K562 (cell line): ENCODE results near the gene TRIP12. TPM values are rescaled to one million over a fixed set of nuclear protein-coding genes. Genes with fewer than 3 reads are reported as not detected.

Experiments
- ATAC-seq: fragments of 200-7000 bp; cut with Tn5 transposase; 3 replicates; pipeline ENCODE4 v1.9.1; 2020; ENCODE audit warnings: moderate library complexity
- BruUV-seq: library from RNA; stranded (reverse); fragments of 400-500 nt; replicated peaks from 2 replicates; lab custom pipeline; 2021; lab: Mats Ljungman, UMichigan
- CTCF ChIA-PET: fragments of 300-600 bp; formaldehyde crosslinking; extraction: SDS; loops from one replicate; lab custom pipeline; 2021; ENCODE audit warnings: low intra/inter-chr PET ratio; lab: Yijun Ruan, JAX
- POLR2A ChIA-PET: fragments of 300-600, 350-650 bp; sonication (Branson Sonifier 250); formaldehyde crosslinking; extraction: SDS; loops from one replicate; lab custom pipeline; 2021; ENCODE audit warnings: antibody characterized with exemption, inconsistent platforms; lab: Yijun Ruan, JAX
- DNase-seq, 4 experiments: peaks; one replicate each; pipeline versions ENCODE4 v3.0.0 to v3.0.0-alpha.2; 2011 to 2018; ENCODE audit warnings: low spot score in 3 of 4, mixed read lengths in 3 of 4; ENCODE audit errors: extremely low read depth in 1 of 4
- FAIRE-seq: peaks from 2 replicates; lab custom pipeline; 2011; peaks lifted over from hg19 to GRCh38; lab: Jason Lieb, UNC
- H2AFZ ChIP-seq: 2 replicates; pipeline ENCODE4 v1.6.0; 2011; ENCODE audit warnings: low read depth, low read length, control low read depth, inconsistent platforms
- H3K27ac ChIP-seq: fragments of 200-600 bp; 3 replicates; pipeline ENCODE4 v1.8.0; 2011; ENCODE audit warnings: low read depth, mild to moderate bottlenecking, control low read depth, inconsistent platforms, low read length, moderate library complexity, mixed read lengths; ENCODE audit errors: extremely low read depth
- H3K27me3 ChIP-seq, 2 experiments: fragments of 300-600 bp in 1 of 2; 2 replicates in 1 of 2; 3 replicates in 1 of 2; pipeline versions ENCODE4 v1.6.0 to v1.8.0; 2011; ENCODE audit warnings: inconsistent platforms in 2 of 2, low read length in 2 of 2, mild to moderate bottlenecking in 1 of 2, mixed read lengths in 1 of 2, moderate library complexity in 1 of 2; ENCODE audit not compliant: control insufficient read depth in 2 of 2, insufficient read depth in 2 of 2
- H3K36me3 ChIP-seq: fragments of 300-600 bp; 3 replicates; pipeline ENCODE4 v1.8.0; 2011; ENCODE audit warnings: mild to moderate bottlenecking, low read length, inconsistent platforms; ENCODE audit not compliant: control insufficient read depth, insufficient read depth
- H3K4me1 ChIP-seq, 2 experiments: fragments of 200-600 bp in 1 of 2; replicated peaks in 1 of 2; 2 replicates in 1 of 2; 3 replicates in 1 of 2; pipeline versions ENCODE4 v1.5.1 to v1.8.0; 2011; ENCODE audit warnings: inconsistent platforms in 2 of 2, low read length in 2 of 2, mild to moderate bottlenecking in 1 of 2, mixed read lengths in 1 of 2, moderate library complexity in 1 of 2; ENCODE audit not compliant: control insufficient read depth in 2 of 2, insufficient read depth in 2 of 2
- H3K4me2 ChIP-seq: 2 replicates; pipeline ENCODE4 v1.6.1; 2011; ENCODE audit warnings: low read length, control low read depth, inconsistent platforms, mixed read lengths; ENCODE audit not compliant: insufficient read depth
- H3K4me3 ChIP-seq: fragments of 200-600 bp; sonication (generic), shearing (Covaris generic); 2 replicates; pipeline ENCODE4 v1.5.1; 2016; ENCODE audit warnings: control low read depth, inconsistent platforms
- H3K79me2 ChIP-seq: fragments of 200-600 bp; 3 replicates; pipeline ENCODE4 v1.8.0; 2011; ENCODE audit warnings: low read length, inconsistent platforms; ENCODE audit not compliant: control insufficient read depth, insufficient read depth
- H3K9ac ChIP-seq, 2 experiments: 2 replicates each; pipeline versions ENCODE4 v1.6.0 to v1.6.1; 2011; ENCODE audit warnings: low read depth in 2 of 2, low read length in 2 of 2, control low read depth in 1 of 2, inconsistent platforms in 1 of 2, mild to moderate bottlenecking in 1 of 2, mixed read lengths in 1 of 2; ENCODE audit not compliant: insufficient read depth in 1 of 2
- H3K9me1 ChIP-seq: one replicate; pipeline ENCODE4 v1.6.0; 2011; ENCODE audit warnings: inconsistent platforms, mild to moderate bottlenecking, low read length, moderate library complexity; ENCODE audit not compliant: control insufficient read depth, insufficient read depth
- H3K9me3 ChIP-seq: replicated peaks from 2 replicates; pipeline ENCODE4 v1.5.1; 2011; ENCODE audit warnings: low read depth, low read length, inconsistent platforms; ENCODE audit not compliant: control insufficient read depth, insufficient read depth
- H4K20me1 ChIP-seq: replicated peaks from 2 replicates; pipeline ENCODE4 v1.6.1; 2011; ENCODE audit warnings: low read length, inconsistent platforms, mixed read lengths; ENCODE audit not compliant: control insufficient read depth, insufficient read depth
- BDP1 ChIP-seq: IDR thresholded peaks from 3 replicates; pipeline ENCODE4 v1.6.1; 2011; ENCODE audit not compliant: insufficient read length, insufficient read depth
- BRF2 ChIP-seq: IDR thresholded peaks from 3 replicates; pipeline ENCODE4 v1.6.1; 2011; ENCODE audit warnings: borderline replicate concordance, mild to moderate bottlenecking; ENCODE audit not compliant: insufficient read length, insufficient read depth
- CREB5 ChIP-seq: fragments of 250-450 bp; sonication (Bioruptor Pico); IDR thresholded peaks from 2 replicates; pipeline ENCODE4 v1.5.0; 2020; ENCODE audit warnings: mild to moderate bottlenecking
- IRF1 ChIP-seq: sonication (generic); formaldehyde crosslinking; IDR thresholded peaks from 2 replicates; pipeline ENCODE4 v1.8.0; 2022; ENCODE audit warnings: missing genetic modification reagents, mild to moderate bottlenecking, borderline replicate concordance
- KDM2B ChIP-seq: fragments of 250-450 bp; sonication (Bioruptor Pico); IDR thresholded peaks from 2 replicates; pipeline ENCODE4 v1.8.0; 2021; ENCODE audit warnings: mild to moderate bottlenecking, moderate library complexity
- KHSRP ChIP-seq: fragments of 450-650 bp; IDR thresholded peaks from 2 replicates; pipeline ENCODE4 v1.6.1; 2017
- NONO ChIP-seq, 2 experiments: fragments of 200-400 bp in 1 of 2; fragments of 450-650 bp in 1 of 2; formaldehyde crosslinking in 1 of 2; IDR thresholded peaks; 2 replicates each; pipeline ENCODE4 v1.6.1; 2017; ENCODE audit warnings: low read depth in 2 of 2, mild to moderate bottlenecking in 2 of 2, moderate library complexity in 2 of 2, low read length in 1 of 2
- NR1H2 ChIP-seq: sonication (generic); formaldehyde crosslinking; IDR thresholded peaks from 2 replicates; pipeline ENCODE4 v1.4.0; 2020; ENCODE audit warnings: mild to moderate bottlenecking, missing genetic modification reagents
- ZBTB11 ChIP-seq, 3 experiments: fragments of 200-800 bp in 1 of 3; fragments of 250-450 bp in 1 of 3; fragments of 450-650 bp in 1 of 3; sonication (Bioruptor Pico) in 1 of 3; sonication (Bioruptor generic) in 1 of 3; formaldehyde crosslinking in 1 of 3; IDR thresholded peaks; 2 replicates each; pipeline versions ENCODE4 v1.6.1 to v1.8.0; 2016 to 2022; ENCODE audit warnings: mild to moderate bottlenecking in 2 of 3, missing genetic modification characterization in 2 of 3, missing compliant biosample characterization in 1 of 3, moderate library complexity in 1 of 3
- ZBTB12 ChIP-seq: fragments of 250-450 bp; sonication (Bioruptor Pico); IDR thresholded peaks from 2 replicates; pipeline ENCODE4 v1.4.0; 2020
- ZNF224 ChIP-seq: sonication (generic); formaldehyde crosslinking; IDR thresholded peaks from 2 replicates; pipeline ENCODE4 v1.8.0; 2022; ENCODE audit warnings: mild to moderate bottlenecking, missing genetic modification reagents
- ZNF277 ChIP-seq: fragments of 250-450 bp; sonication (Bioruptor Pico); IDR thresholded peaks from 2 replicates; pipeline ENCODE4 v1.8.0; 2022; ENCODE audit warnings: inconsistent platforms, mild to moderate bottlenecking, moderate library complexity, borderline replicate concordance
- WGBS: fragments of 100-300 bp; shearing (Covaris generic); methylation state at CpG from one replicate; pipeline ENCODE4 v1.1.6; 2016; ENCODE audit warnings: low coverage, mixed read lengths; ENCODE audit not compliant: insufficient coverage; ENCODE audit errors: missing lambda C conversion rate; 5-methylcytosine and 5-hydroxymethylcytosine counted together
- in situ Hi-C: fragments of 300-500 bp; cut with MboI; formaldehyde crosslinking; loops from 4 replicates; pipeline ENCODE4 v1.15.0; 2018; ENCODE audit warnings: inconsistent platforms, mixed read lengths
- intact Hi-C: fragments of 100-400 bp; cut with micrococcal nuclease; formaldehyde crosslinking; loops from 2 replicates; pipeline ENCODE4 v1.14.2; 2022
- polyA plus RNA-seq, 8 experiments: library from polyadenylated mRNA; depleted of rRNA in 4 of 8; stranded (reverse) in 5 of 8; unstranded in 3 of 8; fragments of >200 nt; fragmentation: Nextera tagmentation in 2 of 8; fragmentation: Illumina TruSeq in 1 of 8; extraction: Ambion mirVana in 2 of 8; extraction: Trizol in 1 of 8; gene quantifications; 2 replicates each; pipeline versions ENCODE4 v1.2.1 to v1.2.3, GENCODE V29; 2011 to 2014; ENCODE audit warnings: inconsistent platforms in 1 of 8, missing spikeins in 1 of 8
- total RNA-seq, 7 experiments: library from RNA; depleted of rRNA in 6 of 7; stranded (reverse); fragments of >200 nt in 6 of 7; fragmentation: Illumina TruSeq in 2 of 7; extraction: Trizol in 2 of 7; gene quantifications; 2 replicates each; pipeline versions ENCODE4 v1.2.1 to v1.2.3, GENCODE V29; 2011 to 2021; ENCODE audit warnings: low replicate concordance in 1 of 7

Gene TRIP12
- total and polyA plus RNA-seq, 9 of the 15 experiments (the other 6 are each of a cell fraction or from before 2014, with no cell fraction given): 15.2 to 131 (median 80.1) TPM

GRCh38 chr2:229810786-229811185 is 111.0 kb downstream of the TRIP12 start:
- WGBS: 100% methylated on average over 3 of the region's 3 CpGs
- no peak overlapping the region for H3K9ac ChIP-seq
- no peak overlapping the region for H3K4me3 ChIP-seq
- no peaks in the 10 kb centered on the region for H3K4me1 ChIP-seq
- no peaks in the 10 kb centered on the region for H4K20me1 ChIP-seq
- ChIA-PET POLR2A (no interaction called here), CTCF (no interaction called here)
- no peaks in the 10 kb centered on the region for H3K27me3 ChIP-seq
- intact Hi-C loops (no loop called here), in situ Hi-C loops (no loop called here)
- H3K9me3 ChIP-seq: no peaks in the 10 kb centered on the region
- TF ChIP-seq NONO (IDR thresholded peaks at IDR 0.05; ENCODE audit: low read depth in 2 of 2, low read length in 1 of 2) (no peak), BRF2 (no peak), KDM2B (CRISPR knock-in tag) (no peak), ZBTB12 (CRISPR knock-in tag) (no peak), NR1H2 (CRISPR knock-in tag) (no peak), BDP1 (no peak), KHSRP (no peak), ZNF277 (CRISPR knock-in tag) (no peak), ZBTB11 (CRISPR knock-in tag; IDR thresholded peaks at IDR 0.05) (no peak), ZNF224 (no peak), CREB5 (no peak), IRF1 (CRISPR knock-in tag) (no peak)
- no peak overlapping the region for H3K4me2 ChIP-seq
- no peaks in the 10 kb centered on the region for H3K79me2 ChIP-seq
- no peak overlapping the region for H2AFZ ChIP-seq
- peaks cover 70% of the 10 kb centered on the region; the same call in 2 of the 3 replicates for H3K36me3 ChIP-seq
- ATAC-seq (no peak), DNase-seq (no peak), FAIRE-seq (no peak)
- no peak overlapping the region for H3K27ac ChIP-seq
- no TSS peak for BruUV-seq
- H3K9me1 ChIP-seq: no peaks in the 10 kb centered on the region
